GM23338 (cell line): Measurements from ENCODE around the gene LRRFIP1.

Source experiments
- CREB1 ChIP-seq: fragments of 250-450 bp; sonication (Bioruptor Pico); IDR thresholded peaks from 2 replicates; pipeline ENCODE4 v1.5.0; 2020; ENCODE audit warnings: low read depth, mild to moderate bottlenecking, moderate library complexity
- CTCF ChIP-seq, 2 experiments: fragments of 200-600 bp in 1 of 2; sonication (generic) in 1 of 2; conservative IDR thresholded peaks; 2 replicates each; pipeline versions ENCODE4 v1.5.1 to v1.6.1; 2016 to 2017; ENCODE audit warnings: antibody characterized with exemption in 2 of 2, low read depth in 2 of 2, mild to moderate bottlenecking in 2 of 2, moderate library complexity in 1 of 2
- EZH2phosphoT487 ChIP-seq: fragments of 200-600 bp; sonication (generic); IDR thresholded peaks from one replicate; pipeline ENCODE4 v1.8.1; 2018; ENCODE audit warnings: antibody characterized with exemption; ENCODE audit not compliant: unreplicated experiment
- JUNB ChIP-seq: IDR thresholded peaks from one replicate; pipeline ENCODE4 v1.6.1; 2016; ENCODE audit warnings: antibody characterized with exemption; ENCODE audit not compliant: unreplicated experiment
- POLR2AphosphoS5 ChIP-seq: IDR thresholded peaks from 2 replicates; pipeline ENCODE4 v1.6.1; 2016; ENCODE audit warnings: antibody characterized with exemption, low read depth
- ZNF462 ChIP-seq: fragments of 250-450 bp; sonication (Bioruptor Pico); IDR thresholded peaks from 2 replicates; pipeline ENCODE4 v1.5.0; 2020; ENCODE audit warnings: mild to moderate bottlenecking, moderate library complexity

GRCh38 chr2:237820421-237820820, 193.0 kb downstream of the LRRFIP1 start:
- TF ChIP-seq CTCF (conservative IDR thresholded peaks at IDR 0.05; ENCODE audit: low read depth in 2 of 2) (no peak), EZH2phosphoT487 (no peak), CREB1 (CRISPR knock-in tag) (no peak), POLR2AphosphoS5 (no peak), ZNF462 (CRISPR knock-in tag) (no peak), JUNB (no peak)
